AG04450 (cell line): Measurements from ENCODE around the gene MS4A6A. TPM values are rescaled to one million over a fixed set of nuclear protein-coding genes. Genes with fewer than 3 reads are reported as not detected.

Experiments
- CTCF ChIA-PET: fragments of 300-600, 350-600 bp; formaldehyde crosslinking; extraction: SDS; loops from one replicate; lab custom pipeline; 2022; ENCODE audit warnings: antibody characterized with exemption, inconsistent platforms; lab: Charles Lee
- POLR2A ChIA-PET: fragments of 350-600 bp; formaldehyde crosslinking; extraction: SDS; loops from one replicate; lab custom pipeline; 2021; ENCODE audit warnings: antibody characterized with exemption, inconsistent platforms; lab: Yijun Ruan, JAX
- DNase-seq: peaks from one replicate; pipeline ENCODE4 v3.0.0-alpha.2; 2011; ENCODE audit warnings: low read depth, low spot score
- H3K27ac ChIP-seq: one replicate; pipeline ENCODE4 v1.5.1; 2012; ENCODE audit warnings: low read depth, low read length, control low read depth
- H3K27me3 ChIP-seq: one replicate; pipeline ENCODE4 v1.6.0; 2012; ENCODE audit warnings: low read length; ENCODE audit not compliant: control insufficient read depth, insufficient read depth
- H3K4me3 ChIP-seq: 2 replicates; pipeline ENCODE4 v1.5.1; 2011; ENCODE audit warnings: mild to moderate bottlenecking, low read depth, low read length, control low read depth
- H3K9me3 ChIP-seq: 2 replicates; pipeline ENCODE4 v1.5.1; 2012; ENCODE audit warnings: low read length; ENCODE audit not compliant: control insufficient read depth, insufficient read depth
- polyA plus RNA-seq: library from polyadenylated mRNA; depleted of rRNA; stranded (reverse); fragments of >200 nt; gene quantifications from 2 replicates; pipeline ENCODE4 v1.2.3, GENCODE V29; 2011
- TF ChIP-seq, protein P1 (sequence below): IDR thresholded peaks from 2 replicates; pipeline ENCODE4 v1.5.1; 2011; ENCODE audit warnings: low read depth, low read length, control low read depth, inconsistent platforms

Gene MS4A6A
- polyA plus RNA-seq, 1 experiment, result not detected

DNA sequence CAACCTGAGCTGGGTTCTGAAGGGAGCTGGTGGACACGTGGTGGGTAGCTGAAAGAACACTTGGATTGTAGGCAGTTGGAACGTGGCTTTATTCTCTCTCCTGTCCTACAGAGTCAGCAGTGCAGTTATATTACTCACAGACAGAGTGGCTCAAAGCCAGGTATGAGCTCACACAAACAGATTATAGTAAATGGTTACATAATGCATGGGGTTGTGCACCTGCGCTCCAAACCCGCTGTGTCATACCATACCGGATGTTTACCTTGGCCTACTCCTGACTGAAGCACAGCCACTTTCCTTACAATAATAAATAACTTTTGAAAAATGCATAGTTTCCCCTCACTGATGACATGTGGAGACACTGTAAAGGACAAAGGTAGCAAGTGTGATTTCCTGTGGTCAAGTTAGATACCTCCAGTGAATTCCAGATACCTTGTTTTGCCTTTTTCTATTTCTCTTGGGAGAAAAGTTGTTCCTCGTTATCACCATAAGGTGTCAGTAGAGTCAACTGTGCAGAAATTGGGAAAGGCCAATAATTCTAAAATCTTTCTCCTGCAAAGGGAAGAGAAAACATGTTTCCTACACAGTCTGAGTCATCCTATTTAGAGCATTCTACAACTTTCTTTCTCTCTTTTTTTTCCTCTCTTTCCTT lies 13.5 kb downstream of the MS4A6A start:
- DNase-seq, result no peak

DNA sequence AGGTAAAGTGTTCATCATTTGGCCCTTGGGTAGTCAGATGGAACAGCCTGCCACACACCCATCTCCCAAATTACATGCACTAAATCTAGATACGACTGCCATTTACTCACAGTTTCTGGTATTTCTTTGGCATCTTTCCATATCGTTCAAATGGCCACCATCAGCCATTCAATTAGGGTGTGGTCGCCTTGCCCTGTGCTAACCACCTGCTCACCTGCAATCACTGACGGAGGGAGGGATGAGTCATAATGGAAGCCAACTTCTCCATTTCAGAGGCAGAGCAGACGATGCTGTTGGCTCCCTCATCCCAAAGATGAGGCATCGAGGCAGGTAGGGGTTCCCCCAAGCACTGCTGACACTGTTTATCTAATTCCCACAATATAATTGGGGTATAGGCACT lies 14.6 kb downstream of the MS4A6A start:
- CTCF ChIA-PET, result no interaction called here

More for the DNA sequence above, 13.5 kb downstream of the MS4A6A start:
- Histone ChIP-seq H3K27me3 (no peaks in the 10 kb centered on the region), H3K27ac (no peak overlapping the region), H3K9me3 (peaks cover 25% of the 10 kb centered on the region; the same call in 1 of the 2 replicates), H3K4me3 (no peak overlapping the region)
- TF ChIP-seq, protein P1, sequence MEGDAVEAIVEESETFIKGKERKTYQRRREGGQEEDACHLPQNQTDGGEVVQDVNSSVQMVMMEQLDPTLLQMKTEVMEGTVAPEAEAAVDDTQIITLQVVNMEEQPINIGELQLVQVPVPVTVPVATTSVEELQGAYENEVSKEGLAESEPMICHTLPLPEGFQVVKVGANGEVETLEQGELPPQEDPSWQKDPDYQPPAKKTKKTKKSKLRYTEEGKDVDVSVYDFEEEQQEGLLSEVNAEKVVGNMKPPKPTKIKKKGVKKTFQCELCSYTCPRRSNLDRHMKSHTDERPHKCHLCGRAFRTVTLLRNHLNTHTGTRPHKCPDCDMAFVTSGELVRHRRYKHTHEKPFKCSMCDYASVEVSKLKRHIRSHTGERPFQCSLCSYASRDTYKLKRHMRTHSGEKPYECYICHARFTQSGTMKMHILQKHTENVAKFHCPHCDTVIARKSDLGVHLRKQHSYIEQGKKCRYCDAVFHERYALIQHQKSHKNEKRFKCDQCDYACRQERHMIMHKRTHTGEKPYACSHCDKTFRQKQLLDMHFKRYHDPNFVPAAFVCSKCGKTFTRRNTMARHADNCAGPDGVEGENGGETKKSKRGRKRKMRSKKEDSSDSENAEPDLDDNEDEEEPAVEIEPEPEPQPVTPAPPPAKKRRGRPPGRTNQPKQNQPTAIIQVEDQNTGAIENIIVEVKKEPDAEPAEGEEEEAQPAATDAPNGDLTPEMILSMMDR, result no peak
- CTCF ChIA-PET, result no interaction called here
- POLR2A ChIA-PET, result no interaction called here

DNA sequence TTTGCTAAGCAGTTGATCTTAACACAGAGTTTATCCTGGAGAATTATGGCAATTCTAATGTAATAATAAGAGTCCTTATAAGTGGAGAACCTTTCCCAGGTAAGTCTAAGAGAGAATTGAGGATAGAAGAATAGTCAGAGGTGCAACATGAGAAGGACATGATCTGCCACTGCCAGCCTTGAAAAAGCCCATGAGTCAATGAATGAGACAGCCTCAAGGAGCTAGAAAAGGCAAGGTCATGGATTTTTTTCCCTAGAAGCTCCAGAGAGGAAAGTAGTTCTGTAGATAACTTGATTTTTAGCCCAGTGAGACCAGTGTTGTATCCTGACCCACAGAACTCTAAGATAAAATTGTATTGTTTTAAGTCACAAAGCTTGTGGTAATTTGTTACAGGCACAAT lies 16.9 kb downstream of the MS4A6A start:
- DNase-seq, result no peak
- Histone ChIP-seq H3K27me3 (no peaks in the 10 kb centered on the region), H3K27ac (no peak overlapping the region), H3K9me3 (peaks cover 26% of the 10 kb centered on the region), H3K4me3 (no peak overlapping the region)
- ChIA-PET CTCF (no interaction called here), POLR2A (no interaction called here)
- TF ChIP-seq, protein P1, result no peak

More for the DNA sequence above, 14.6 kb downstream of the MS4A6A start:
- POLR2A ChIA-PET, result no interaction called here
- Histone ChIP-seq H3K9me3 (peaks cover 26% of the 10 kb centered on the region), H3K4me3 (no peak overlapping the region), H3K27ac (no peak overlapping the region), H3K27me3 (no peaks in the 10 kb centered on the region)
- DNase-seq, result no peak
- TF ChIP-seq, protein P1, result no peak

DNA sequence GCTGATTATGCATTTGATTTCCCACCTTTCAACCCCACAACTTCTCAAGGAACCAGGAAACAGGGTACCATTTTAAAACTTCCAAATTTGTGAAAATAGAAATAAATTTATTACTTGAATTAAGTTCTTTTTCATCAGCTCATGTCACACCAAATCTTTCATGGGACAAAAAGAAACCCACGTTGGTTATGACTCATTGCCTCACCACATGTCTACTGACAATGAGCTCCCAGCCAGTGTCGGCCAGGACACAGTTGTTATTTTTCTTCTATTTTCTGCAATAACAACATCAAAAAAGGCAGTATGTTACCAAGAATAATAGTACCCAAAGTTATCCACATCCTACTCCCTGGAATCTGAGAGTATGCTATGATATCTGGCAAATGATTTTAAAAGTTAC lies 17.3 kb downstream of the MS4A6A start:
- Histone ChIP-seq H3K27ac (no peak overlapping the region), H3K27me3 (no peaks in the 10 kb centered on the region), H3K9me3 (peaks cover 25% of the 10 kb centered on the region), H3K4me3 (no peak overlapping the region)
- TF ChIP-seq, protein P1, result no peak
- no peak for DNase-seq
- ChIA-PET POLR2A (no interaction called here), CTCF (no interaction called here)

DNA sequence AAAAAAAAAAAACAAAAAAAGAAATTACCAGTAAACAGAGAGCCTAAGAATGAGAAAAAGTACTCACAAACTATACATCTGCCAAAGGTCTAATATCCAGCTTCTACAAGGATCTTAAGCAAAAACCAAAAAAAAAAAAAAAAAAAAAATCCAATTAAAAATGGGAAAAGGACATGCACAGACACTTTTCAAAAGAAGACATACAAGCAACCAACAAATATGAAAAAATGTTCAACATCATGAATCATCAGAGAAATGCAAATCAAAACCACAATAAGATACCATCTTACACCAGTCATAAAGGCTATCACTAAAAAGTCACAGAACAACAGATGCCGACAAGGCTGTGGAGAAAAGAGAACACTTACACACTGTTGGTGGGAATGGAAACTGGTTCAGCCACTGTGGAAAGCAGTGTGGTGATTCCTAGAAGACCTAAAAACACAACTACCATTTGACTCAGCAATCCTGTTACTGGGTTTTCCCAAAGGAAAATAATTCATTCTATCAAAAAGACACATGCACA lies 18.3 kb downstream of the MS4A6A start:
- POLR2A ChIA-PET, result no interaction called here
- CTCF ChIA-PET, result no interaction called here
- Histone ChIP-seq H3K4me3 (no peak overlapping the region), H3K9me3 (peaks cover 19% of the 10 kb centered on the region), H3K27ac (no peak overlapping the region), H3K27me3 (no peaks in the 10 kb centered on the region)
- DNase-seq, result no peak
- TF ChIP-seq, protein P1, result no peak
